B cell (primary cell): ENCODE measurements around the gene CADM1.

ENCODE experiments used
- CTCF ChIP-seq: fragments of 200-600 bp; IDR thresholded peaks from one replicate; pipeline ENCODE4 v1.8.0; 2022; ENCODE audit warnings: antibody characterized with exemption, mild to moderate bottlenecking
- EZH2 ChIP-seq: IDR thresholded peaks from 2 replicates; pipeline ENCODE4 v1.6.1; 2012; ENCODE audit warnings: borderline replicate concordance, low read depth, mild to moderate bottlenecking, moderate library complexity, low read length; ENCODE audit not compliant: insufficient read depth, poor library complexity, severe bottlenecking

- TF ChIP-seq CTCF: no peak
- no peak for TF ChIP-seq EZH2
Observed at GRCh38 chr11:115303929-115304531, 200.2 kb downstream of the CADM1 start.
